M059J (cell line): ENCODE data around the gene TAS2R41. TPM values are rescaled to one million over a fixed set of nuclear protein-coding genes. Genes with fewer than 3 reads are reported as not detected.
"Not testable (repeated sequence)": the region's sequence is repeated elsewhere in the genome, so short reads cannot be mapped to it uniquely, and the experiment has no call there.

Source experiments
- DNase-seq: peaks from one replicate; pipeline ENCODE4 v3.0.0-alpha.2; 2012; ENCODE audit warnings: low read depth
- total RNA-seq: library from RNA; depleted of rRNA; stranded (reverse); fragments of >200 nt; shearing (Covaris generic); gene quantifications from 2 replicates; pipeline ENCODE4 v1.2.3, GENCODE V29; 2014; rRNA removed

TAS2R41 gene
- total RNA-seq, 1 experiment from 2014 or later, result not detected

DNA sequence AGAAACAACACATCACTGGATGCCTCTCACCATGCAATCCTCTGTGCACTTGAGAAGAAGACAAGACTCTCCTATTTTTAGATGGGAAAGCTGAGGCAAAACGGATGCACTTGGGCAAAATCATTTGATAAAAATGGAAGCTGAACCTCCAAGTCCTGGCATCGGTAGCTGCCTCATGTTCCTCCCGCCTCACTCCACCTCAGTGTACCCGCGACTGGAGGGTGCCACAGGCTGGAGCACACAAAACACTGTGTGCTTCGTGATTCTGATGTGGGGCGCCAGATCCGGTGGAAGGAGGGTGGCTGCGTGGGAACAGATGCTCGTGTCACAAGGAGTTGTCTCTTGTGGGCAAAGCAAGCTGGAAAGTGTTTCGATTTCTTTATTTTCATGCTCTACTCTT lies 41.3 kb downstream of the TAS2R41 start:
- no peak for DNase-seq

GRCh38 chr7:143519411-143520131 lies 41.9 kb downstream of the TAS2R41 start:
- DNase-seq, result peak; percentile 2

GRCh38 chr7:143522309-143522916 lies 44.7 kb downstream of the TAS2R41 start:
- not testable (repeated sequence) for DNase-seq

Other genes starting within 250 kb of the TAS2R41 start
- 127 and 133 TPM in 2 replicates for gene GSTK1, start 214.4 kb upstream of the TAS2R41 start, total RNA-seq
- 0.07 TPM in 1 of 2 replicates, not detected in the other for gene TMEM139, start 192.9 kb upstream of the TAS2R41 start, total RNA-seq
- gene CASP2, start 189.5 kb upstream of the TAS2R41 start, total RNA-seq, result 22.5 and 31.2 TPM in 2 replicates
- not detected in 2 replicates for gene CLCN1, start 161.8 kb upstream of the TAS2R41 start, total RNA-seq
- 0.79 and 1.5 TPM in 2 replicates for gene FAM131B, start 115.2 kb upstream of the TAS2R41 start, total RNA-seq
- 75.9 and 108 TPM in 2 replicates for gene ZYX, start 96.5 kb upstream of the TAS2R41 start, total RNA-seq
- gene EPHA1, start 69.0 kb upstream of the TAS2R41 start, total RNA-seq, result 0.20 and 0.30 TPM in 2 replicates
- not detected in 2 replicates for gene TAS2R60, start 34.4 kb upstream of the TAS2R41 start, total RNA-seq
- gene CTAGE15, start 93.9 kb downstream of the TAS2R41 start, total RNA-seq, result 0.27 TPM in 1 of 2 replicates, not detected in the other
- gene TCAF2, start 143.1 kb downstream of the TAS2R41 start, total RNA-seq, result 2.3 and 3.9 TPM in 2 replicates